ENCODE measurements around the gene WDTC1. TPM values are rescaled to one million over a fixed set of nuclear protein-coding genes. Genes with fewer than 3 reads are reported as not detected.

WDTC1 gene
- total RNA-seq, 1 experiment from 2014 or later = 19.0 TPM

GRCh38 chr1:27314169-27314568, 79.7 kb downstream of the WDTC1 start:
- no peaks in the 10 kb centered on the region for H3K9me3 Mint-ChIP-seq
- H3K14ac ChIP-seq (ENCODE audit: insufficient read depth, low read length) = no peak overlapping the region
- no peaks in the 10 kb centered on the region for H3K9me3 ChIP-seq (ENCODE audit: control insufficient read depth, low read depth, low read length)
- no peak overlapping the region for H3K9ac ChIP-seq (ENCODE audit: extremely low read depth, insufficient read length, low read length)
- no peak overlapping the region for H3K56ac ChIP-seq (ENCODE audit: insufficient read length, low read depth, low read length)
- no peak for DNase-seq
- no peak overlapping the region for H3K23ac ChIP-seq (ENCODE audit: insufficient read length, low read depth, low read length)
- H3K4me1 Mint-ChIP-seq = peaks cover 4 to 6% of the 10 kb centered on the region in 2 experiments; a peak in 1 of 4 replicates
- H2BK15ac ChIP-seq (ENCODE audit: low read depth, low read length) = no peak overlapping the region
- no peaks in the 10 kb centered on the region for H3K36me3 Mint-ChIP-seq (ENCODE audit: insufficient read depth in 1 of 3, low read depth in 3 of 3)
- H3K27ac Mint-ChIP-seq = no peak overlapping the region; a peak in 1 of 7 replicates
- no peak overlapping the region for H3K4me3 Mint-ChIP-seq
- no peaks in the 10 kb centered on the region for H3K4me1 ChIP-seq (ENCODE audit: insufficient read depth, low read length)
- no peaks in the 10 kb centered on the region for H3K79me2 ChIP-seq (ENCODE audit: insufficient read depth, low read length)
- H3K4ac ChIP-seq (ENCODE audit: low read depth, low read length) = no peak overlapping the region
- H2AK5ac ChIP-seq (ENCODE audit: insufficient read length, low read length) = no peak overlapping the region
- no peak overlapping the region for H3K4me2 ChIP-seq (ENCODE audit: insufficient read depth, insufficient read length, low read length)
- H3K23me2 ChIP-seq (ENCODE audit: insufficient read length, low read depth, low read length, poor library complexity, severe bottlenecking) = no peaks in the 10 kb centered on the region
- no peak overlapping the region for H4K8ac ChIP-seq (replicated peaks; ENCODE audit: insufficient read length, low read depth, low read length)
- no peaks in the 10 kb centered on the region for H3K79me1 ChIP-seq (ENCODE audit: insufficient read depth, low read depth, low read length, poor library complexity, severe bottlenecking)
- no peak overlapping the region for H2BK20ac ChIP-seq (ENCODE audit: low read depth, low read length, poor library complexity, severe bottlenecking)
- H3T11ph ChIP-seq (ENCODE audit: low read length) = no peak overlapping the region
- H4K5ac ChIP-seq (ENCODE audit: insufficient read length, low read depth, low read length) = no peak overlapping the region
- H3K27me3 ChIP-seq (ENCODE audit: insufficient read depth, low read length) = no peaks in the 10 kb centered on the region; the same call in 1 of the 2 replicates
- no peak overlapping the region for H2BK120ac ChIP-seq (ENCODE audit: low read depth, low read length, poor library complexity, severe bottlenecking)
- H3K18ac ChIP-seq (ENCODE audit: insufficient read length, low read depth, low read length) = no peak overlapping the region
- H3K27ac ChIP-seq (ENCODE audit: insufficient read length, low read depth, low read length) = no peak overlapping the region
- WGBS (ENCODE audit: extremely low coverage, insufficient read length, low lambda C conversion rate) = no CpG with 5 or more reads among the region's 3 CpGs
- TF ChIP-seq, protein P1, sequence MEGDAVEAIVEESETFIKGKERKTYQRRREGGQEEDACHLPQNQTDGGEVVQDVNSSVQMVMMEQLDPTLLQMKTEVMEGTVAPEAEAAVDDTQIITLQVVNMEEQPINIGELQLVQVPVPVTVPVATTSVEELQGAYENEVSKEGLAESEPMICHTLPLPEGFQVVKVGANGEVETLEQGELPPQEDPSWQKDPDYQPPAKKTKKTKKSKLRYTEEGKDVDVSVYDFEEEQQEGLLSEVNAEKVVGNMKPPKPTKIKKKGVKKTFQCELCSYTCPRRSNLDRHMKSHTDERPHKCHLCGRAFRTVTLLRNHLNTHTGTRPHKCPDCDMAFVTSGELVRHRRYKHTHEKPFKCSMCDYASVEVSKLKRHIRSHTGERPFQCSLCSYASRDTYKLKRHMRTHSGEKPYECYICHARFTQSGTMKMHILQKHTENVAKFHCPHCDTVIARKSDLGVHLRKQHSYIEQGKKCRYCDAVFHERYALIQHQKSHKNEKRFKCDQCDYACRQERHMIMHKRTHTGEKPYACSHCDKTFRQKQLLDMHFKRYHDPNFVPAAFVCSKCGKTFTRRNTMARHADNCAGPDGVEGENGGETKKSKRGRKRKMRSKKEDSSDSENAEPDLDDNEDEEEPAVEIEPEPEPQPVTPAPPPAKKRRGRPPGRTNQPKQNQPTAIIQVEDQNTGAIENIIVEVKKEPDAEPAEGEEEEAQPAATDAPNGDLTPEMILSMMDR (conservative IDR thresholded peaks at IDR 0.05) = no peak
- H2BK5ac ChIP-seq (ENCODE audit: insufficient read length, low read length) = no peak overlapping the region
- no peak overlapping the region for H4K91ac ChIP-seq (ENCODE audit: insufficient read length, low read depth, low read length)
- peaks cover 13% of the 10 kb centered on the region for H3K27me3 Mint-ChIP-seq (ENCODE audit: low read depth)
- no peaks in the 10 kb centered on the region for H4K20me1 ChIP-seq (ENCODE audit: control insufficient read depth, insufficient read depth, insufficient read length)
- no peak overlapping the region for H2AFZ ChIP-seq (ENCODE audit: low read length)
- no peak overlapping the region for H2BK12ac ChIP-seq (ENCODE audit: insufficient read length, low read depth, low read length)
